ENCODE data around the gene DDX47. TPM values are rescaled to one million over a fixed set of nuclear protein-coding genes. Genes with fewer than 3 reads are reported as not detected.
"Not testable (repeated sequence)": the region's sequence is repeated elsewhere in the genome, so short reads cannot be mapped to it uniquely, and the experiment has no call there.

DDX47 gene
- total and polyA plus RNA-seq, 7 donors, result 39.6 to 69.5 (median 50.4) TPM

DNA sequence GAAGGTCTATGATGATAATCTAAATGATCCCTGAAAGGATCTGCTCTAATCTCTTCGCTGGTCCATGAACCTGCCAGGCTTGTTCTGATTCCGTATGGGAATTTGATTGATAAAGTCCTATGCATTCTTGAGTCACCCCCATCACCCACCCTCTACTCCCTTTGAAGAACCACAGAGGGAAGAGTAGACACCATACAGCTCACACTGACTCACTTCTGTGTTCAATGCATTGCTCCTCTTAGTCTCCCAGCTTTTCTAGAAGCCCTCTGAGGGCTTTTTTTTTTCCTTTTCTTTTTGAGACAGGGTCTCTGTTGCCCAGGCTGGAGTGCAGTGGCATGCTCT lies 59.8 kb downstream of the DDX47 start:
- WGBS, 3 donors, result 88 to 96% (median 88%) methylated on average over 2 of the region's 2 CpGs
- Histone ChIP-seq H3K36me3 (ENCODE audit: insufficient read depth in 1 of 2, low read depth in 1 of 2) (no peaks in the 10 kb centered on the region), H3K4me1 (no peaks in the 10 kb centered on the region), H3K27ac (no peak overlapping the region), H3K9me3 (no peaks in the 10 kb centered on the region), H3K27me3 (ENCODE audit: insufficient read depth in 3 of 3, low read length in 2 of 3) (no peaks in the 10 kb centered on the region), H3K4me3 (no peak overlapping the region)
- ATAC-seq (no peak), DNase-seq (no peak)
- TF ChIP-seq, protein P1, sequence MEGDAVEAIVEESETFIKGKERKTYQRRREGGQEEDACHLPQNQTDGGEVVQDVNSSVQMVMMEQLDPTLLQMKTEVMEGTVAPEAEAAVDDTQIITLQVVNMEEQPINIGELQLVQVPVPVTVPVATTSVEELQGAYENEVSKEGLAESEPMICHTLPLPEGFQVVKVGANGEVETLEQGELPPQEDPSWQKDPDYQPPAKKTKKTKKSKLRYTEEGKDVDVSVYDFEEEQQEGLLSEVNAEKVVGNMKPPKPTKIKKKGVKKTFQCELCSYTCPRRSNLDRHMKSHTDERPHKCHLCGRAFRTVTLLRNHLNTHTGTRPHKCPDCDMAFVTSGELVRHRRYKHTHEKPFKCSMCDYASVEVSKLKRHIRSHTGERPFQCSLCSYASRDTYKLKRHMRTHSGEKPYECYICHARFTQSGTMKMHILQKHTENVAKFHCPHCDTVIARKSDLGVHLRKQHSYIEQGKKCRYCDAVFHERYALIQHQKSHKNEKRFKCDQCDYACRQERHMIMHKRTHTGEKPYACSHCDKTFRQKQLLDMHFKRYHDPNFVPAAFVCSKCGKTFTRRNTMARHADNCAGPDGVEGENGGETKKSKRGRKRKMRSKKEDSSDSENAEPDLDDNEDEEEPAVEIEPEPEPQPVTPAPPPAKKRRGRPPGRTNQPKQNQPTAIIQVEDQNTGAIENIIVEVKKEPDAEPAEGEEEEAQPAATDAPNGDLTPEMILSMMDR (IDR thresholded peaks at IDR 0.05), result no peak
- intact Hi-C loops (cut with DNase I), result no loop called here

- DNase-seq (no peak), ATAC-seq (no peak)
- intact Hi-C loops (cut with DNase I), result no loop called here
- TF ChIP-seq, protein P1 (IDR thresholded peaks at IDR 0.05), result no peak
- 65 to 71% (median 65%) methylated on average over 1 of the region's 1 CpG for WGBS, 3 donors
- Histone ChIP-seq H3K36me3 (ENCODE audit: insufficient read depth in 1 of 2, low read depth in 1 of 2) (no peaks in the 10 kb centered on the region), H3K9me3 (no peaks in the 10 kb centered on the region), H3K27me3 (ENCODE audit: insufficient read depth in 3 of 3, low read length in 2 of 3) (no peaks in the 10 kb centered on the region), H3K4me3 (no peak overlapping the region), H3K27ac (no peak overlapping the region), H3K4me1 (no peaks in the 10 kb centered on the region)
These were observed 60.9 kb downstream of the DDX47 start for GRCh38 chr12:12874029-12874428.

DNA sequence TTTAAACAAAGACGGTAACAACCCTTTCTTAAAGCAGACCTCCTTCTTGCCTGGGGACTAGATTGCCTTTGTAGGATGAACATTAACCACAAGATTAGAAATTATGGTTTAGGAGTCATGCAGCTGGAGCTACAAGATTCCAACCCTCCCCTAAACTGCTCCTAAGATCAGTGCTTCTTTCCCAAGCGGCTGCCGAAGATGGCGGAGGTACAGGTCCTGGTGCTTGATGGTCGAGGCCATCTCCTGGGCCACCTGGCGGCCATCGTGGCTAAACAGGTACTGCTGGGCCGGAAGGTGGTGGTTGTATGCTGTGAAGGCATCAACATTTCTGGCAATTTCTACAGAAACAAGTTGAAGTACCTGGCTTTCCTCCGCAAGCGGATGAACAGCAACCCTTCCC lies 62.2 kb downstream of the DDX47 start:
- intact Hi-C loops (cut with DNase I); H3K36me3 ChIP-seq (ENCODE audit: insufficient read depth in 1 of 2, low read depth in 1 of 2); H3K4me1 ChIP-seq; H3K4me3 ChIP-seq; ATAC-seq; H3K9me3 ChIP-seq; H3K27ac ChIP-seq; H3K27me3 ChIP-seq (ENCODE audit: insufficient read depth in 3 of 3, low read length in 2 of 3); DNase-seq: not testable (repeated sequence)
- WGBS, 3 donors, result 95 to 98% (median 98%) methylated on average over 10 of the region's 10 CpGs

- DNase-seq (no peak), ATAC-seq (no peak)
- TF ChIP-seq, protein P1 (IDR thresholded peaks at IDR 0.05), result no peak
- no peaks in the 10 kb centered on the region for H3K27me3 ChIP-seq (ENCODE audit: insufficient read depth in 3 of 3, low read length in 2 of 3)
- intact Hi-C loops (cut with DNase I), result no loop called here
- WGBS, 3 donors, result 71 to 79% (median 78%) methylated on average over 5 of the region's 5 CpGs
- no peaks in the 10 kb centered on the region for H3K9me3 ChIP-seq
- no peak overlapping the region for H3K27ac ChIP-seq
- no peaks in the 10 kb centered on the region for H3K4me1 ChIP-seq
- no peaks in the 10 kb centered on the region for H3K36me3 ChIP-seq (ENCODE audit: insufficient read depth in 1 of 2, low read depth in 1 of 2)
- no peak overlapping the region for H3K4me3 ChIP-seq
These were observed 64.1 kb downstream of the DDX47 start for GRCh38 chr12:12877153-12877768.

DNA sequence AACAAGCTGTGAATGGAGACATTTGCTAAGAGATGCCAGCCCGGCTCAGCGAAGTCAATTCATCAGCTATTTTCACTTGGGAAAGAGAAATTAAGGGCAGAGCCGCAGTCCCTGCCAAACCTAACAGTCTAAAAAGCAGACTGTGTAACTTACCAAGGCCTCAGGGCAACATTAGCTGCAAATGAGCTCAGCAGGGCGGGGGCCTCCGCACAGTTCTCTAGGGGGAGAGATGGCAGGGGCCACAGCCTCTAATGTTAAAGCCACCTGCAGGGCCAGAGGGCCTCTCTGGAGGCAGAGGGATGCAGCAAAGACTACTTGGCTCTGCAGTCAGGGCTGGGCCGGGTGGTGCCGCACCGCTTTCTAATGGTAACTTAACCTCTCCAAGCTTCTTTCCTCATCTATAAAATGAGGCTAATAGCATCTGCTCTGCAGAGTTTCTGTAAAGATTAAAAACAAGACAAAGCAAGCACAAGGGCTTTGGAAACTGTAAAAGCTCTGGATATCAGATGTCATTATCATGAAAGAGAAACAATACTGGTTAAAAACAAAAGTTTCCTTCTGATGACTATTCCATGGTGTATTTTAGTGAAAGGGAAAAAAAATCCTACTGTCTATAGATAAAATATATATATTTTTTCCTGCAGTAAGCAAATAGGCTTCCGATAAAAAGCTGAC lies 64.8 kb downstream of the DDX47 start:
- no peaks in the 10 kb centered on the region for H3K27me3 ChIP-seq (ENCODE audit: insufficient read depth in 3 of 3, low read length in 2 of 3)
- H3K4me1 ChIP-seq, result no peaks in the 10 kb centered on the region
- no peaks in the 10 kb centered on the region for H3K36me3 ChIP-seq (ENCODE audit: insufficient read depth in 1 of 2, low read depth in 1 of 2)
- DNase-seq (no peak), ATAC-seq (no peak)
- intact Hi-C loops (cut with DNase I), result no loop called here
- H3K27ac ChIP-seq, result no peak overlapping the region
- WGBS, 3 donors, result 73 to 76% (median 75%) methylated on average over 9 of the region's 9 CpGs
- no peak overlapping the region for H3K4me3 ChIP-seq
- TF ChIP-seq, protein P1 (IDR thresholded peaks at IDR 0.05), result no peak
- H3K9me3 ChIP-seq, result no peaks in the 10 kb centered on the region

Other genes starting within 250 kb of the DDX47 start
- 1 to 10 TPM; 6.1 to 9.2 (median 7.3) TPM for gene CREBL2, start 201.5 kb upstream of the DDX47 start, total RNA-seq
- gene CREBL2, start 201.5 kb upstream of the DDX47 start, polyA plus RNA-seq, result 10 to 100 TPM in 1 of 3 donors, 1 to 10 TPM in 2; 4.0 to 16.4 (median 5.3) TPM
- not detected for gene GPR19, start 117.2 kb upstream of the DDX47 start, total RNA-seq
- gene GPR19, start 117.2 kb upstream of the DDX47 start, polyA plus RNA-seq, result under 1 TPM in 1 of 3 donors, not detected in 2; 0.38 TPM
- 10 to 100 TPM; 32.2 to 61.0 (median 38.0) TPM for gene CDKN1B, start 96.0 kb upstream of the DDX47 start, total RNA-seq
- gene CDKN1B, start 96.0 kb upstream of the DDX47 start, polyA plus RNA-seq, result 10 to 100 TPM; 20.7 to 62.8 (median 42.4) TPM
- gene APOLD1, start 27.7 kb upstream of the DDX47 start, total RNA-seq, result 10 to 100 TPM in 3 of 4 donors, 1 to 10 TPM in 1; 6.1 to 22.6 (median 15.3) TPM
- gene APOLD1, start 27.7 kb upstream of the DDX47 start, polyA plus RNA-seq, result 10 to 100 TPM; 13.9 to 19.8 (median 17.0) TPM
- gene GPRC5A, start 78.2 kb downstream of the DDX47 start, total RNA-seq, result under 1 TPM; 0.28 to 0.99 (median 0.36) TPM
- gene GPRC5A, start 78.2 kb downstream of the DDX47 start, polyA plus RNA-seq, result under 1 TPM; 0.09 to 0.10 (median 0.09) TPM
- not detected for gene GPRC5D, start 138.8 kb downstream of the DDX47 start, total RNA-seq
- not detected for gene GPRC5D, start 138.8 kb downstream of the DDX47 start, polyA plus RNA-seq
- 10 to 100 TPM; 27.0 to 39.3 (median 35.5) TPM for gene HEBP1, start 186.9 kb downstream of the DDX47 start, total RNA-seq
- 10 to 100 TPM; 19.4 to 38.4 (median 31.5) TPM for gene HEBP1, start 186.9 kb downstream of the DDX47 start, polyA plus RNA-seq
- gene FAM234B, start 231.0 kb downstream of the DDX47 start, total RNA-seq, result 1 to 10 TPM; 2.1 to 4.0 (median 2.5) TPM
- gene FAM234B, start 231.0 kb downstream of the DDX47 start, polyA plus RNA-seq, result 1 to 10 TPM in 2 of 3 donors, under 1 TPM in 1; 0.89 to 1.9 (median 1.8) TPM

Measured in psoas muscle (tissue), 8 donors.